ENCODE results near the gene PGGT1B.

DNA sequence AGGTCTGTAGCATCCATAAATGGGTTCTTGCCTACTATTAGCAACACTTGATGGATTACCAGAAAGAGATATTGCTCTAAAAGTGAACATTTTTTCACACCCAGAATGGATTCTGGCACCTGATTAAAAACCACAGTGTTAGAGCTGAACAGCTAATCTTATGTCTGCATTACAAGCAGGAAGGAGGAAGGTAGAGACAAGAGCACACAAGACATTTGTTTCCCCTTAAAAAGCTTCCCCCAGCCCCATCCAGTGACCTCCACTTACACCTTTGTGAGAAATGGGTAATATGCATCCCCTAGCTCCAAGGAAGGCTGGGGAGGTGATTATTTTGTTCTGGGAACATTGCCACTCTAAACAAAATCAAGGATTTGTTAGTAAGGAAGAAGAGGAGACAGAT is 80.9 kb downstream of the PGGT1B start:
- TF ChIP-seq GATA2 (IDR thresholded peaks at IDR 0.05; ENCODE audit: low read depth, low read length) (no peak), GATA3 (IDR thresholded peaks at IDR 0.05; ENCODE audit: low read depth, low read length) (no peak)

Data from SH-SY5Y (cell line).